BE2C (cell line): Measurements from ENCODE around the gene UROC1.
A peak's percentile ranks its signal among the peaks of the same experiment; 100 is the strongest.

Source experiments
- DNase-seq: peaks from one replicate; pipeline ENCODE4 v3.0.0-alpha.2; 2020
- H3K27me3 ChIP-seq: fragments of 250-450 bp; sonication (Bioruptor Pico); 2 replicates; pipeline ENCODE4 v1.5.1; 2020; ENCODE audit warnings: mild to moderate bottlenecking
- H3K36me3 ChIP-seq: fragments of 250-450 bp; sonication (Bioruptor Pico); 2 replicates; pipeline ENCODE4 v1.5.1; 2020; ENCODE audit warnings: mild to moderate bottlenecking
- H3K4me1 ChIP-seq: fragments of 250-450 bp; sonication (Bioruptor Pico); 2 replicates; pipeline ENCODE4 v1.5.1; 2020
- H3K4me3 ChIP-seq: 2 replicates; pipeline ENCODE4 v1.5.1; 2011; ENCODE audit warnings: low read depth, low read length
- H3K9me3 ChIP-seq: fragments of 250-450 bp; sonication (Bioruptor Pico); 2 replicates; pipeline ENCODE4 v1.5.1; 2020
- TF ChIP-seq, protein P1 (sequence below): IDR thresholded peaks from 2 replicates; pipeline ENCODE4 v1.5.1; 2012; ENCODE audit warnings: mild to moderate bottlenecking, low read depth, low read length

The UROC1 gene

GRCh38 chr3:126539558-126540250 is 22.1 kb upstream of the UROC1 start:
- Histone ChIP-seq H3K4me3 (no peak overlapping the region), H3K9me3 (no peaks in the 10 kb centered on the region; the same call in 1 of the 2 replicates), H3K36me3 (no peaks in the 10 kb centered on the region), H3K4me1 (no peaks in the 10 kb centered on the region), H3K27me3 (peaks cover 4% of the 10 kb centered on the region)
- TF ChIP-seq, protein P1, sequence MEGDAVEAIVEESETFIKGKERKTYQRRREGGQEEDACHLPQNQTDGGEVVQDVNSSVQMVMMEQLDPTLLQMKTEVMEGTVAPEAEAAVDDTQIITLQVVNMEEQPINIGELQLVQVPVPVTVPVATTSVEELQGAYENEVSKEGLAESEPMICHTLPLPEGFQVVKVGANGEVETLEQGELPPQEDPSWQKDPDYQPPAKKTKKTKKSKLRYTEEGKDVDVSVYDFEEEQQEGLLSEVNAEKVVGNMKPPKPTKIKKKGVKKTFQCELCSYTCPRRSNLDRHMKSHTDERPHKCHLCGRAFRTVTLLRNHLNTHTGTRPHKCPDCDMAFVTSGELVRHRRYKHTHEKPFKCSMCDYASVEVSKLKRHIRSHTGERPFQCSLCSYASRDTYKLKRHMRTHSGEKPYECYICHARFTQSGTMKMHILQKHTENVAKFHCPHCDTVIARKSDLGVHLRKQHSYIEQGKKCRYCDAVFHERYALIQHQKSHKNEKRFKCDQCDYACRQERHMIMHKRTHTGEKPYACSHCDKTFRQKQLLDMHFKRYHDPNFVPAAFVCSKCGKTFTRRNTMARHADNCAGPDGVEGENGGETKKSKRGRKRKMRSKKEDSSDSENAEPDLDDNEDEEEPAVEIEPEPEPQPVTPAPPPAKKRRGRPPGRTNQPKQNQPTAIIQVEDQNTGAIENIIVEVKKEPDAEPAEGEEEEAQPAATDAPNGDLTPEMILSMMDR = no peak
- no peak for DNase-seq

DNA sequence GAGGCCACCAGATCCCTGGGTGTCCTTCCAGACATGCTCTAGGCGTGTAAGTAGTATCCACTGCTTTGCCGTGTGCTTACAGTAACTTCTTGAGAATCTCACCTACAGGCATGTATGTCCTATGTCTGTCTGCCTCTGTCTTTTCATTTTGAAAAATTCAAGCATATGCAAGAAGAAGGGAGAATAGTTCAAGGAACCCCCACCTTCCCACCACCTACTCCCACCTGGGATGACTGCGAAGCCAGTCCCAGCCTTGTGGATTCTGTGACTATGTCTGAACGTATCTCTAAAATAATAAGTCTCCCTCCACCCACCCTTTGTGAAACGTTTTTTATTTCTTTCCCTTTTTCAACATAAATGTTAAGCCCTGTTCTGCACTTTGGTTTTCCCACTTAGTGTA is 21.4 kb upstream of the UROC1 start:
- no peaks in the 10 kb centered on the region; the same call in 1 of the 2 replicates for H3K9me3 ChIP-seq
- H3K4me1 ChIP-seq = no peaks in the 10 kb centered on the region
- H3K27me3 ChIP-seq = peaks cover 4% of the 10 kb centered on the region
- no peak overlapping the region for H3K4me3 ChIP-seq
- TF ChIP-seq, protein P1 = no peak
- no peak for DNase-seq
- no peaks in the 10 kb centered on the region for H3K36me3 ChIP-seq

GRCh38 chr3:126538316-126538715 is 20.7 kb upstream of the UROC1 start:
- Histone ChIP-seq H3K4me1 (no peaks in the 10 kb centered on the region), H3K4me3 (no peak overlapping the region), H3K9me3 (no peaks in the 10 kb centered on the region; the same call in 1 of the 2 replicates), H3K36me3 (no peaks in the 10 kb centered on the region), H3K27me3 (peaks cover 4% of the 10 kb centered on the region)
- TF ChIP-seq, protein P1 = no peak
- DNase-seq = peak; percentile 11

- Histone ChIP-seq H3K4me3 (no peak overlapping the region), H3K9me3 (no peaks in the 10 kb centered on the region; the same call in 1 of the 2 replicates), H3K4me1 (no peaks in the 10 kb centered on the region), H3K36me3 (no peaks in the 10 kb centered on the region), H3K27me3 (peaks cover 8% of the 10 kb centered on the region)
- TF ChIP-seq, protein P1 = no peak
- peak; percentile 10 for DNase-seq
These were observed 20.2 kb upstream of the UROC1 start for GRCh38 chr3:126537730-126538281.

GRCh38 chr3:126537116-126537729 is 19.6 kb upstream of the UROC1 start:
- Histone ChIP-seq H3K27me3 (peaks cover 12% of the 10 kb centered on the region), H3K4me3 (no peak overlapping the region), H3K4me1 (no peaks in the 10 kb centered on the region), H3K36me3 (no peaks in the 10 kb centered on the region), H3K9me3 (no peaks in the 10 kb centered on the region; the same call in 1 of the 2 replicates)
- no peak for DNase-seq
- TF ChIP-seq, protein P1 = no peak

GRCh38 chr3:126536126-126536525 is 18.6 kb upstream of the UROC1 start:
- H3K4me3 ChIP-seq = no peak overlapping the region
- DNase-seq = peak; percentile 1
- no peaks in the 10 kb centered on the region for H3K4me1 ChIP-seq
- no peaks in the 10 kb centered on the region for H3K36me3 ChIP-seq
- no peaks in the 10 kb centered on the region; the same call in 1 of the 2 replicates for H3K9me3 ChIP-seq
- peaks cover 12% of the 10 kb centered on the region for H3K27me3 ChIP-seq
- TF ChIP-seq, protein P1 = no peak
